Measurements from ENCODE around the gene CACNA1C. TPM values are rescaled to one million over a fixed set of nuclear protein-coding genes. Genes with fewer than 3 reads are reported as not detected.

The CACNA1C gene
- total and polyA plus RNA-seq, 10 of the 15 experiments (the other 5 are each of a cell fraction or from before 2014, with no cell fraction given) = under 0.01 to 0.15 (median 0.09) TPM; not detected in 5

DNA sequence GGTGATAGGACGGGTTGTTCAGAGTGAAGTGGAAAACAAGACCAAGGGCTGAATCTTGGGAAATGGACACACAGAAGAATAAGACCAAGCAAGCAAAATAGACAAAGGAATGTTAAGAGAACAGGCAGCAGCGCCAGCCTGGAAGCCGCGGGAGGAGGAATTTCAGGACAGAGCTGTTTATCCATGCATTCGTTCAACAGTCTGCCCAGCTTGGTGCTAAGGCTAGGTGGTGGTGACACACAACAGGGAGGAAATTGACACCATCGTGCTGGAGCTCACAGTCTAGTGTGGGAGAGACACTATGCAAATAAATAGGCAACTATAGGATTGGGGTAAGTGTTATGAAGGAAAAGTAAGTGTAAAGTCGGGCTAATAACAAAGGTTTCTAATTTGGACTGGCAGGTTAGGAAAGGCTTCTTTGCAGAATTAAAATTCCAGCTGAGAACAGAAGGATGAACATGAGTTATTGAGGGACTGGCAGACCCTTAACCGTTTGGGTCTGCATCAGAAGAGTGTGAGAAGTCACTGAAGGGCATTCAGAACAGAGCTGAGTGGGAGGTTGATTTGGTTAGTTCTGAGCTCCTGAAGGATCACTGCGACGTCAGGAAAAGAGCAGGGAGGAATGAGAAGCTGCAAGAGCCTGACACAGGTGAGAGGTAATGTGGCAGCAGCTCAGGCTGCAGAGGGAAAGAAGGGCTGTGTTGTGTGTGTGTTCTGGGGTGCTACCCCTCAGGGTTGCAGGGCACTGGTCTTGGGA is 499.4 kb downstream of the CACNA1C start (continued):
- TF ChIP-seq, protein P1, sequence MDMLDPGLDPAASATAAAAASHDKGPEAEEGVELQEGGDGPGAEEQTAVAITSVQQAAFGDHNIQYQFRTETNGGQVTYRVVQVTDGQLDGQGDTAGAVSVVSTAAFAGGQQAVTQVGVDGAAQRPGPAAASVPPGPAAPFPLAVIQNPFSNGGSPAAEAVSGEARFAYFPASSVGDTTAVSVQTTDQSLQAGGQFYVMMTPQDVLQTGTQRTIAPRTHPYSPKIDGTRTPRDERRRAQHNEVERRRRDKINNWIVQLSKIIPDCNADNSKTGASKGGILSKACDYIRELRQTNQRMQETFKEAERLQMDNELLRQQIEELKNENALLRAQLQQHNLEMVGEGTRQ (IDR thresholded peaks at IDR 0.05; ENCODE audit: borderline replicate concordance, low read depth, low read length) = no peak
- TF ChIP-seq FOS (IDR thresholded peaks at IDR 0.05; ENCODE audit: borderline replicate concordance, extremely low read depth, insufficient read length) (no peak), ZNF217 (IDR thresholded peaks at IDR 0.05) (no peak), EP300 (IDR thresholded peaks at IDR 0.05; ENCODE audit: borderline replicate concordance in 1 of 2, control insufficient read depth in 1 of 2, low read depth in 2 of 2, low read length in 2 of 2) (no peak), KDM1A (IDR thresholded peaks at IDR 0.05; ENCODE audit: borderline replicate concordance) (no peak), TCF7 (IDR thresholded peaks at IDR 0.05; ENCODE audit: borderline replicate concordance) (no peak), RAD21 (IDR thresholded peaks at IDR 0.05; ENCODE audit: insufficient read depth, low read depth, low read length) (no peak), NR2C2 (IDR thresholded peaks at IDR 0.05; ENCODE audit: borderline replicate concordance, control insufficient read depth, insufficient read length, low read depth) (no peak)

DNA sequence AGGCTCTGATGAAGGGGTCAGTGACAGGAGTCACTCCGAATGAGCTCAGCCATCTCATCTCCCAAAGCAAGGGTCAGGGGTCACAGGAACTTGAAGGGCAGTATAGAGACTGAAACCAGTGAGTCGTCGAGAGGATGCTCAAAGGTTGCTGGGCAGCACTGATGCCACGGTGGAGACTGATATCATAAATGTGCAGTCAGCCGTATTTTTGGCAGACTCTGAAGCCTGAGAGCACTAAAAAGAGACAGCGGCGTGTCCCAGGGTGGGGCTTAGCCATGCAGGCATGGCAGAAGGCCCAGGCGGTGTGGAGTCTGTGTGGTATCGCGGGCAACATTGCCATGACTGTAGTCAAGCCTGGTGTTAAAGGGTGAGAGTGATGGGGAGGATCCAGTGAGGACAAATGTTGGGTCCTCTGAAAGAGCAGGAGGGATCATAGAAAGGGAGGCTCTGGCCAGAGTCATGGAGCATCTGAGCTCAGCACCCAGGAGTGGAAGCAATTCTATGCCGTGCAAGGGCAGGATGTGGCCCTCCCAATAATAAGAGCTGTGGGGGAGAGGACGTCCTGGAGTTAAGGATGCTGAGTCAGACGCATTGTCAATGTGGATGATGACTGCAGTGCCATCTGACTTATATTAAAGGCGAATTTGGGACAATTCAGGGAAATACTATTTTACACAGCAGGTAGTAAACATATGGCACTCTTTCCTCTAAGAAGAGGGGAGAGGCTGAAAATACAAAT is 500.8 kb downstream of the CACNA1C start:
- no peak overlapping the region for H3K4me3 ChIP-seq
- H3K27ac ChIP-seq (ENCODE audit: control insufficient read depth, insufficient read depth) = no peak overlapping the region
- H3K4me1 ChIP-seq (ENCODE audit: control insufficient read depth, insufficient read depth, low read length) = no peaks in the 10 kb centered on the region
- WGBS (ENCODE audit: insufficient coverage, insufficient replicate concordance, low lambda C conversion rate, missing lambda C conversion rate) = 42% methylated on average over 14 of the region's 14 CpGs
- H3K4me2 ChIP-seq (ENCODE audit: control insufficient read depth, insufficient read depth) = no peak overlapping the region
- ChIA-PET CTCF (interaction anchor here (0.6 kb wide), 1 partner anchor 423 kb away, joined by 4 read pairs; no protein-coding TSS in a partner anchor), SMC1A (ENCODE audit: uncharacterized antibody, unreplicated experiment) (no interaction called here), RAD21 (ENCODE audit: unreplicated experiment) (no interaction called here), POLR2A (no interaction called here)
- no peaks in the 10 kb centered on the region for H3K79me2 ChIP-seq (ENCODE audit: control insufficient read depth, insufficient read depth, low read length)
- H2AFZ ChIP-seq (ENCODE audit: control insufficient read depth, low read depth, low read length) = no peak overlapping the region
- no peaks in the 10 kb centered on the region for H3K9me3 ChIP-seq (replicated peaks; ENCODE audit: control insufficient read depth, insufficient read depth, low read length)
- BruUV-seq (replicated peaks) = no TSS peak
- TF ChIP-seq ATF7 (IDR thresholded peaks at IDR 0.05; ENCODE audit: low read depth) (no peak), PAX8 (IDR thresholded peaks at IDR 0.05) (no peak), STAT3 (IDR thresholded peaks at IDR 0.05; ENCODE audit: low read depth, low read length) (no peak), CHD2 (IDR thresholded peaks at IDR 0.05; ENCODE audit: borderline replicate concordance, low read depth, low read length) (no peak), TCF12 (IDR thresholded peaks at IDR 0.05; ENCODE audit: low read depth, low read length) (no peak), SMARCA5 (IDR thresholded peaks at IDR 0.05) (no peak), ESRRA (IDR thresholded peaks at IDR 0.05; ENCODE audit: low read length) (no peak), STAT1 (conservative IDR thresholded peaks at IDR 0.05) (no peak), TCF3 (IDR thresholded peaks at IDR 0.05; ENCODE audit: borderline replicate concordance, insufficient read depth, low read depth, low read length) (no peak), PML (IDR thresholded peaks at IDR 0.05; ENCODE audit: low read length) (no peak), POLR2AphosphoS5 (IDR thresholded peaks at IDR 0.05; ENCODE audit: low read length) (no peak), MTA3 (IDR thresholded peaks at IDR 0.05; ENCODE audit: borderline replicate concordance, low read length) (no peak)
- no peak for ATAC-seq
- H3K27me3 ChIP-seq (replicated peaks in 1 of 2; ENCODE audit: control insufficient read depth in 2 of 2, insufficient read depth in 2 of 2, low read length in 1 of 2) = peaks cover 5 to 13% of the 10 kb centered on the region in 2 experiments; a peak in 3 of 4 replicates
- no peak for FAIRE-seq
- no peak for DNase-seq (ENCODE audit: low read depth, low spot score)
- intact Hi-C loops (cut with micrococcal nuclease; ENCODE audit: unreplicated experiment) = no loop called here
- in situ Hi-C loops (cut with MboI) = no loop called here
- no peak overlapping the region for H3K9ac ChIP-seq (ENCODE audit: control insufficient read depth, insufficient read depth, low read length)
- no peaks in the 10 kb centered on the region for H4K20me1 ChIP-seq (ENCODE audit: control insufficient read depth, insufficient read depth)
- no peaks in the 10 kb centered on the region for H3K36me3 ChIP-seq (ENCODE audit: control insufficient read depth in 2 of 2, insufficient read depth in 2 of 2, low read length in 1 of 2)

All from GM12878 (cell line).